ENCODE measurements around the gene CACNA2D2.

CACNA2D2 gene

DNA sequence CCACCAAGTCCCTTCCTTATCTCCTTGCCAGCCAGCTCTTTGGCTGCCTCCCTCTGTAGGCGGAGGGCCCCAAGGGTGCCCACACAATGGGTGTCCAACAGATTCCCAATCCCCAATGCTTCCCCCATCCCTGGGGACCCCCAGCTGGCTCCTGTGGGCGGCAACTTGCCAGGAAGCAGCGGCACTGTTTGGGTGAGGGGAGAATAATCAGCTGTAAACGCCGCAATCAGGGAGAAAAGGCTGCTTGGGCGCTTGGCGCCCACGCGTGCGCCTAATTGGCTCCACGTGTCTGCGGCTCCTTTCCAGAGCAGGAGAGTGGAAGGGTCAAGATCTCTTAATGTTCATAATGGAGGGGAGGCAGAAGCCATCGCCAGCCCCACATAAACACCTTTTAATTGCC, 76.2 kb downstream of the CACNA2D2 start:
- CTCF ChIA-PET, result no interaction called here
- DNase-seq (ENCODE audit: extremely low spot score), result no peak
- TF ChIP-seq FOXA1 (IDR thresholded peaks at IDR 0.05), result no peak
- no peak for TF ChIP-seq BHLHE40 (IDR thresholded peaks at IDR 0.05; ENCODE audit: borderline replicate concordance)
- no peak for TF ChIP-seq TARDBP (IDR thresholded peaks at IDR 0.05)
- no peak for TF ChIP-seq ARNT (IDR thresholded peaks at IDR 0.05)
- no peak for TF ChIP-seq ZNF384 (IDR thresholded peaks at IDR 0.05)
- no peak for TF ChIP-seq HDGF (IDR thresholded peaks at IDR 0.05; ENCODE audit: borderline replicate concordance)
- TF ChIP-seq SP1 (IDR thresholded peaks at IDR 0.05), result no peak
- TF ChIP-seq NFRKB (IDR thresholded peaks at IDR 0.05), result no peak
- no peak for TF ChIP-seq LEF1 (IDR thresholded peaks at IDR 0.05; ENCODE audit: borderline replicate concordance)
- TF ChIP-seq, protein P1, sequence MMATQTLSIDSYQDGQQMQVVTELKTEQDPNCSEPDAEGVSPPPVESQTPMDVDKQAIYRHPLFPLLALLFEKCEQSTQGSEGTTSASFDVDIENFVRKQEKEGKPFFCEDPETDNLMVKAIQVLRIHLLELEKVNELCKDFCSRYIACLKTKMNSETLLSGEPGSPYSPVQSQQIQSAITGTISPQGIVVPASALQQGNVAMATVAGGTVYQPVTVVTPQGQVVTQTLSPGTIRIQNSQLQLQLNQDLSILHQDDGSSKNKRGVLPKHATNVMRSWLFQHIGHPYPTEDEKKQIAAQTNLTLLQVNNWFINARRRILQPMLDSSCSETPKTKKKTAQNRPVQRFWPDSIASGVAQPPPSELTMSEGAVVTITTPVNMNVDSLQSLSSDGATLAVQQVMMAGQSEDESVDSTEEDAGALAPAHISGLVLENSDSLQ (IDR thresholded peaks at IDR 0.05), result no peak
- TF ChIP-seq FOXK2 (IDR thresholded peaks at IDR 0.05), result no peak
- no peak for TF ChIP-seq ELF4 (IDR thresholded peaks at IDR 0.05)
- POLR2A ChIA-PET, result no interaction called here

DNA sequence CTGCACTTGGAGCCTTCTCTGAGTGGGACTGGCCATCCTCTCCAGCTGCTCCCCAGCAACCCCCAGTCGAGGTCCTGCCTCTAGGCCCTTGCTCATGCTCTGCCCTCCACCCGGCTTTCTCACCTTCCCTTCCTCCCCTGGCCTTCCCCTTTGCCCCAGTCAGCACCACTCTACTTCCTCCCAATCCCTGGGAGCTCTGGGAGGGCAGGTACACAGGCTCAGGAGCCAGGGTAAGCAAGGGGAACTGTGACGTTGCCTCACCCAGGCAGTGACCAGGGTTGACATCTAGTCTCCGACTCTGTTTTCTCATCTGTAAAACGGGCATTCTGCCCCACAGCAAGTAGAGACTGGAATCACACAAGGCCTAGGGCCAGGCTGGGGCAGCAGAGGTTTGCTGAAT, 77.5 kb downstream of the CACNA2D2 start:
- ChIA-PET CTCF (no interaction called here), POLR2A (no interaction called here)
- no peak for DNase-seq (ENCODE audit: extremely low spot score)
- no peak for TF ChIP-seq HDGF (IDR thresholded peaks at IDR 0.05; ENCODE audit: borderline replicate concordance)
- TF ChIP-seq, protein P1 (IDR thresholded peaks at IDR 0.05), result no peak
- no peak for TF ChIP-seq ELF4 (IDR thresholded peaks at IDR 0.05)
- no peak for TF ChIP-seq ARNT (IDR thresholded peaks at IDR 0.05)
- TF ChIP-seq ZNF384 (IDR thresholded peaks at IDR 0.05), result no peak
- no peak for TF ChIP-seq FOXM1 (IDR thresholded peaks at IDR 0.05; ENCODE audit: borderline replicate concordance)
- no peak for TF ChIP-seq SP1 (IDR thresholded peaks at IDR 0.05)
- TF ChIP-seq L3MBTL2 (conservative IDR thresholded peaks at IDR 0.05), result no peak
- no peak for TF ChIP-seq FOXK2 (IDR thresholded peaks at IDR 0.05)
- no peak for TF ChIP-seq TARDBP (IDR thresholded peaks at IDR 0.05)
- TF ChIP-seq CTBP1 (IDR thresholded peaks at IDR 0.05; ENCODE audit: borderline replicate concordance), result no peak
- TF ChIP-seq NFRKB (IDR thresholded peaks at IDR 0.05), result no peak
- TF ChIP-seq BHLHE40 (IDR thresholded peaks at IDR 0.05; ENCODE audit: borderline replicate concordance), result no peak
- no peak for TF ChIP-seq SUZ12 (IDR thresholded peaks at IDR 0.05)
- no peak for TF ChIP-seq FOXA1 (IDR thresholded peaks at IDR 0.05)
- no peak for TF ChIP-seq LEF1 (IDR thresholded peaks at IDR 0.05; ENCODE audit: borderline replicate concordance)

DNA sequence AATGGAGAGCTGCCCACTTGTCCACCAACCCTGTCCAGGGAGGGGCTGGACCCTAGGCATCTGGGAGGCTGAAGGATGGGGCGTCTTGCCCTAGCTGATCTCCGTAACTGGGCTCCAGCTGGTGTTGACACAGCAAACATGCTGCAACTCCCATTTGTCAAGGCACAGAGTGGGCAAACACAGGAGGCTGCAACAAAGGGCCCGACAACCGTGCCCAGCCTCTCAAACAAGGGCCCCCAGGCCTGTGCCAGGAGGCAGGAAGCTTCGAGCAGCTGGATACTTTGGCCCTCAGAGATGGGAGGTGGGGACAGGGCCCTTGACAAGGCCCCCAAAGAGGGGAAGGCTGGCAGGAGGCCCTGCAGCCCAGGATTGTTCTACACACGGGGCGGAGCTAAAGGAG, 79.9 kb downstream of the CACNA2D2 start:
- no peak for DNase-seq (ENCODE audit: extremely low spot score)
- CTCF ChIA-PET, result no interaction called here
- POLR2A ChIA-PET, result no interaction called here
- TF ChIP-seq TARDBP (IDR thresholded peaks at IDR 0.05), result no peak
- no peak for TF ChIP-seq LEF1 (IDR thresholded peaks at IDR 0.05; ENCODE audit: borderline replicate concordance)
- TF ChIP-seq ELF4 (IDR thresholded peaks at IDR 0.05), result no peak
- no peak for TF ChIP-seq FOXA1 (IDR thresholded peaks at IDR 0.05)
- no peak for TF ChIP-seq L3MBTL2 (conservative IDR thresholded peaks at IDR 0.05)
- TF ChIP-seq, protein P1 (IDR thresholded peaks at IDR 0.05), result no peak
- TF ChIP-seq ZNF384 (IDR thresholded peaks at IDR 0.05), result no peak
- TF ChIP-seq SP1 (IDR thresholded peaks at IDR 0.05), result no peak
- TF ChIP-seq FOXK2 (IDR thresholded peaks at IDR 0.05), result no peak
- TF ChIP-seq FOXM1 (IDR thresholded peaks at IDR 0.05; ENCODE audit: borderline replicate concordance), result no peak
- no peak for TF ChIP-seq NFRKB (IDR thresholded peaks at IDR 0.05)
- no peak for TF ChIP-seq BHLHE40 (IDR thresholded peaks at IDR 0.05; ENCODE audit: borderline replicate concordance)
- no peak for TF ChIP-seq ARNT (IDR thresholded peaks at IDR 0.05)
- no peak for TF ChIP-seq HDGF (IDR thresholded peaks at IDR 0.05; ENCODE audit: borderline replicate concordance)
- no peak for TF ChIP-seq SUZ12 (IDR thresholded peaks at IDR 0.05)
- no peak for TF ChIP-seq CTBP1 (IDR thresholded peaks at IDR 0.05; ENCODE audit: borderline replicate concordance)

DNA sequence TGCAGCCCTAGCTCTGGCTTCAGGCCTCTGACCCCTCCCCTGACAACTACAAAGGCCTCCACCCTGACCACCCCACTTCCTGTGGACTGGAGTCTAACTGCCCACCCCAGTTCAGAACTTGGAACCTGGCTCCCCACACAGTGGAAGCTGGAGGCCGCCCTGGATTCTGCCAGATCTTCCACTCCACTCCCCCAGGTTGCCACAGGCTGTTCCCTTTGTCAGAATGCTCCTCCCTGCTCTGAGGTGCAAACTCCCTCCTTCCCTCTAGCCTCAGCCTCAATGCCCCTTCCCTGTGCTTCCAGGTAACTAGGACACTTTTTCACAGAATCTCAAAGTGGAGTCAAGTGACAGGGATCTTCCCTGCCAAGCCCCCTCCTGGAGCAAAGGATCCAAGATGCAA, 81.3 kb downstream of the CACNA2D2 start:
- ChIA-PET POLR2A (no interaction called here), CTCF (interaction anchor here (1.2 kb wide), 1 partner anchor 10 kb away, joined by 5 read pairs; no protein-coding TSS in a partner anchor)
- TF ChIP-seq BHLHE40 (IDR thresholded peaks at IDR 0.05; ENCODE audit: borderline replicate concordance) (no peak), CTBP1 (IDR thresholded peaks at IDR 0.05; ENCODE audit: borderline replicate concordance) (no peak), ZNF384 (IDR thresholded peaks at IDR 0.05) (no peak), HDGF (IDR thresholded peaks at IDR 0.05; ENCODE audit: borderline replicate concordance) (no peak), L3MBTL2 (conservative IDR thresholded peaks at IDR 0.05) (no peak), ELF4 (IDR thresholded peaks at IDR 0.05) (no peak), FOXK2 (IDR thresholded peaks at IDR 0.05) (no peak), SUZ12 (IDR thresholded peaks at IDR 0.05) (no peak), FOXM1 (IDR thresholded peaks at IDR 0.05; ENCODE audit: borderline replicate concordance) (no peak), ARNT (IDR thresholded peaks at IDR 0.05) (no peak)
- TF ChIP-seq, protein P1 (IDR thresholded peaks at IDR 0.05), result no peak
- no peak for DNase-seq (ENCODE audit: extremely low spot score)

DNA sequence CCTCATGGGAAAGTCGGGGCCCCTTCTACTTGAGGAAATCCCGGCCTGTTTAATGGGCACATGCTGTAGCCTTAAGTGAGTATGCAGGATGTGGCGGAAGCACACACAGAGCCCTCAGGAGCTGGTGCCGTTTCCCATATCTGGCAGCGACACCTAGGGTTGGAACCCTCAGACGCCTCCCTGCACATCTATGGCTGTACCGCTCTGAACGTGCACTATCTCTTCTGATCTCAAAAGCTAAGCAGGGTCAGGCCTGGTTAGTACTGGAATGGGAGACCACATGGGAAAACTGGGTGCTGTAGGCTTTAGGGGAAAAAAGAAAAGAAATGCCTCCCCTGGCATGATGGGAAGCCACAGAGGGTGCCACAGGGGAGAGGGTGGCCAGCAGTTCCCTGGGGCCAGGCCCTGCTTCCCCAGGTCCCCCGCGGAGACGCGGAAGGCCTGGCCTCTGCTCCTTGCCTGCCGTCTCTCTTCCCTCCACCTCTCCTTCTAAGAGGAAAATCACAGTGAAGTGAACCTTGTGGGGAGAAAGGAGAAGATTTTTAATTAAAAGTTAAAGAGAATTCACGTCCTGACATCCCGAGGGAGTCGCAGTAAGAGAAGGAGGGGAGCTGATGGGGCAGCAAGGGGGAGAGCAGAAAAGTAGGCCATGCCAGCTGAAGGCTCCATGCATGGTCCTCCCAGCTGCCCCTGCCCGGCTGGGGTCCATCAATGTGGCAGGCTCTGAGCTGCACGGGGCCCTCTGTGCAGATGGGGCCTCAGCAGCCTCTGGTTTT, 83.7 kb downstream of the CACNA2D2 start:
- ChIA-PET CTCF (no interaction called here), POLR2A (interaction anchor here (0.7 kb wide), 1 partner anchor 62 kb away, joined by 3 read pairs; no protein-coding TSS in a partner anchor)
- no peak for TF ChIP-seq NFRKB (IDR thresholded peaks at IDR 0.05)
- TF ChIP-seq SP1 (IDR thresholded peaks at IDR 0.05), result no peak
- TF ChIP-seq TARDBP (IDR thresholded peaks at IDR 0.05), result no peak
- TF ChIP-seq L3MBTL2 (conservative IDR thresholded peaks at IDR 0.05), result no peak
- no peak for TF ChIP-seq CTBP1 (IDR thresholded peaks at IDR 0.05; ENCODE audit: borderline replicate concordance)
- TF ChIP-seq LEF1 (IDR thresholded peaks at IDR 0.05; ENCODE audit: borderline replicate concordance), result no peak
- no peak for TF ChIP-seq ARNT (IDR thresholded peaks at IDR 0.05)
- no peak for DNase-seq (ENCODE audit: extremely low spot score)

Measured in HEK293T (cell line).